Spinal cord (tissue), 10 donors: Measurements from ENCODE around the gene PCDH9. TPM values are rescaled to one million over a fixed set of nuclear protein-coding genes. Genes with fewer than 3 reads are reported as not detected.
A peak's percentile ranks its signal among the peaks of the same experiment; 100 is the strongest.

Source experiments
- DNase-seq, 6 donors: peaks; one replicate each; pipeline versions ENCODE4 v3.0.0 to v3.0.0-alpha.2; 2013 to 2015; ENCODE audit warnings: low spot score in 6 of 6, low read depth in 4 of 6
- H3K27ac ChIP-seq: one replicate; pipeline ENCODE4 v1.5.1; 2013; ENCODE audit warnings: low read depth, low read length, control low read depth
- H3K27me3 ChIP-seq: one replicate; pipeline ENCODE4 v1.6.1; 2013; ENCODE audit warnings: low read length; ENCODE audit not compliant: control insufficient read depth, insufficient read depth
- H3K36me3 ChIP-seq: one replicate; pipeline ENCODE4 v1.6.1; 2013; ENCODE audit warnings: low read length; ENCODE audit not compliant: control insufficient read depth, insufficient read depth
- H3K4me1 ChIP-seq: one replicate; pipeline ENCODE4 v1.6.1; 2013; ENCODE audit warnings: low read length; ENCODE audit not compliant: control insufficient read depth, insufficient read depth
- H3K4me3 ChIP-seq: one replicate; pipeline ENCODE4 v1.5.1; 2013; ENCODE audit warnings: low read depth, low read length, control low read depth
- H3K9me3 ChIP-seq: one replicate; pipeline ENCODE4 v1.6.1; 2013; ENCODE audit warnings: low read length; ENCODE audit not compliant: control insufficient read depth, insufficient read depth
- WGBS: methylation state at CpG from one replicate; pipeline ENCODE4 v1.1.5; 2013; ENCODE audit warnings: missing lambda C conversion rate; ENCODE audit not compliant: insufficient coverage; 5-methylcytosine and 5-hydroxymethylcytosine counted together
- polyA plus RNA-seq, 2 donors: library from polyadenylated mRNA; unstranded; fragments of 120-200 nt; gene quantifications; one replicate each; pipeline ENCODE4 v1.2.1, GENCODE V29; 2013; ENCODE audit not compliant: insufficient read length in 2 of 2
- total RNA-seq, 2 donors: library from RNA; depleted of rRNA in 1 of 2; stranded (reverse); fragments of 120-200 nt in 1 of 2; fragments of >200 nt in 1 of 2; gene quantifications; one replicate each; pipeline versions ENCODE4 v1.2.3 to v1.2.4, GENCODE V29; 2013 to 2014
- donor health status: healthy.

The PCDH9 gene
- total and polyA plus RNA-seq, 4 donors: 37.6 to 180 (median 60.7) TPM

DNA sequence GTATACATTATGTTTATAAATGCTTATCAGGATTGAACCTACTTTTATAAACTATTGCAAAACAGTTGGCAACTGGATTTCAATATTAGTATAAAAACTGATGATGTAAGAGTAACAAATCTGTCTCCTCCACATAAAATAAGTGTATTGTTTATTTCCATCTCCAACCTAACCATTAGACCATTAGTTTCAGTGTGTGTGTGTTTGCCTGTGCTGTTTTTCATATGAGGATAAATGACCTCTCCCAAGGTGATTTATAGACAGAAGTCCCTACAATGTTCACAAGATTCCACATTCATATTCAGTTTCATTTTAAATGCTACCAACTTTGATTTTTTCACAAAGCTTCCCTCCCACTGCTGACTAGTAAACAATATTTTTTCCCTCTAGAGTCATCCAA, 871.6 kb downstream of the PCDH9 start:
- no peaks in the 10 kb centered on the region for H3K27me3 ChIP-seq
- H3K4me3 ChIP-seq: no peak overlapping the region
- no peaks in the 10 kb centered on the region for H3K9me3 ChIP-seq
- H3K36me3 ChIP-seq: no peaks in the 10 kb centered on the region
- DNase-seq: no peak
- H3K27ac ChIP-seq: no peak overlapping the region
- no peaks in the 10 kb centered on the region for H3K4me1 ChIP-seq

DNA sequence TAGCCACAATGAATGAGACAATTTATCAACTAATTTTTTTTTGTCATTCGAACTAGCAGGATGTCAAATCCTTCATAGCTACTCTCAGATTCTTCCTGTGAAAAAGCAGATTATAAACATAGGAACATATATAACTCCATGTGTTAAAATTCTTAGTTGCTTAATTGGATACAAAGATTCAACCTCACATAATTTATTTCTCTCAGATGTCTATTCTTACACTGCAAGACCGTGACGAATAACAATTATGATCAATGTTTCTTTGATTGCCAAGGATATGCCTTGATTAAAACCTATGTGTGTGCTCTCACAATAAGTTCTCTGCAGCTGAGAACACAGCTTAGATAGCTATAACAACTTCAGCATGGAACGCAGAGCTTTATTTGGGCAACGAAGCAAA, 872.7 kb downstream of the PCDH9 start:
- Histone ChIP-seq H3K27me3 (no peaks in the 10 kb centered on the region), H3K36me3 (no peaks in the 10 kb centered on the region), H3K9me3 (no peaks in the 10 kb centered on the region), H3K4me3 (no peak overlapping the region), H3K27ac (no peak overlapping the region), H3K4me1 (no peaks in the 10 kb centered on the region)
- no peak for DNase-seq
- whole genome bisulfite sequencing: 82% methylated on average over 2 of the region's 5 CpGs

DNA sequence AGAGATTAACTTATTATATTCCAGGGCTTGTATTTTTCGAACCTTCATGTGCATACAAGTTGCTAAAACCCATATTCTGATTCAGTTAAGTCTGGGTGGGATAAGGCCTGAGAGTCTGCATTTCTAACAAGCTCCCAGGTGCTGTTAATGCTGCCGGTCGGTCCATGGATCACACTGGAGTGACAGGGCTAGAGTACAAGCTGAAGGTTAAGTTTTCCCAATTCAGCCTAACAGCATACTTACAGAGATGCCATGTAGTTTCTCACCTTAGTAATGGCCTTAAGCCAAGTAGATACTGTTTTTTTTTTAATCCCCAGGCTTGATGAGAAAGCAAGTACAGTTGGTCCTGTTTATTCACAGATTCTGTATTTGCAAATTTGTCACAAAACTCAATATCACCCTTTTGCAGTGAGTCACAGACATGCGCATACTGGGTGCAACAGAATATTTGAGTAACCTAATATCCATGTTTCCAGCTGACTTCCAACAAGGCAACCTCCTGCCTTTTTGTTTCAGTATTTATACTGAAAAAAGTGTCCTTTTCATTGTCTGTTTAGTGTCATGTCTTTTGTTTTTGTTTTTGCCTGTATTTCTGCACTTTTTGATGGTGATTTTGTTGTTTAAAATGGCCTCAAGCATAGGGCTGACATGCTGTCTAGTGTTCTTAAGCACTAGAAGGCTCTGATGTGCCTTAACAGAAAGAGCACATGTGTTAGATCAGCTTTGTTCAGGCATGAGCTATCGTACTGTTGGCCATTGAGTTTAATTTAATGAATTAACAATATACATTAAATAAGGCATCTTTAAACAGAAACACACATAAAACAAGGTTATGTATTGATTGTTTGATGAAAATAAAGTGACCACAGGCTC, 875.0 kb downstream of the PCDH9 start:
- DNase-seq: no peak
- H3K27ac ChIP-seq: no peak overlapping the region
- no peaks in the 10 kb centered on the region for H3K4me1 ChIP-seq
- H3K27me3 ChIP-seq: no peaks in the 10 kb centered on the region
- H3K9me3 ChIP-seq: no peaks in the 10 kb centered on the region
- WGBS: no CpG with 5 or more reads among the region's 5 CpGs
- no peaks in the 10 kb centered on the region for H3K36me3 ChIP-seq
- H3K4me3 ChIP-seq: no peak overlapping the region

DNA sequence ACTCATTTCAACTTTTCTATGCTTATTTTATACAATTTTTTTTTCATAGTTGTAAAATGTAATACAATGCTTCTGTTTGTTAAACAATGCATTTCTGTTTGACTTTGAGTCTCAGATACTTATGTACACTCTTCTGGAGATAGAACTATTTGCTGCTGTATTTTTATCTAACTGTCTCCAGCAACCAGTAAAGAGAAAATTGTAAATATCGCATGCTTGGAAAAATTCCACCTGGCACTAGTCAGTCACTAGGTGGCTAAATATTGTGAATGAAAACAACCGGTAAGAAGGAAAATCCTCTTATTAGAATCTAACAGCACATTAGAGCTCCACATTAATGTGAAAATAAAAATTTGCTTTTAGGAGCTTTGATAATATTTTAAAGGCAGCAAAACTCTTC, 876.5 kb downstream of the PCDH9 start:
- WGBS: no CpG with 5 or more reads among the region's 2 CpGs

DNA sequence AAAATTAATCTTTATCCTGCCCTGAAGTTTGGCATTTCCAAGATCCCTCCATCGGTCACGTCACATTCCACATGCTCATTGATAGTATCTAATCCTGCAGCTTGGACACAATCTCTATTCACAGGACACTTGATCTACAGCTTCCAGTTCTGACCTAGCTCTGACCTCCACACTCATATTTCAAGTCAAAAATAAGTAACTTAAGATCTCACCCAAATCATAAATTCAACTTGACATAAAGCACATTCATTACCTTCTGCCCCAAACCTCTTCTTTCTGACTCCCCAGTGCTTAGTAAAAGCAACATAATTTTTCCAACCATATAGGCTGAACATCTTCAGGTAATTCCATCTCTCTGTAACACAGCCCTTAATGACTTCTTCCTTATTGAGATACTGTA, 880.2 kb downstream of the PCDH9 start:
- no peaks in the 10 kb centered on the region for H3K27me3 ChIP-seq
- H3K36me3 ChIP-seq: no peaks in the 10 kb centered on the region
- no peak overlapping the region for H3K4me3 ChIP-seq
- DNase-seq: no peak
- peaks cover 9% of the 10 kb centered on the region for H3K4me1 ChIP-seq
- 92% methylated on average over 2 of the region's 2 CpGs for WGBS
- no peak overlapping the region for H3K27ac ChIP-seq
- no peaks in the 10 kb centered on the region for H3K9me3 ChIP-seq

More for the DNA sequence above, 876.5 kb downstream of the PCDH9 start:
- H3K4me3 ChIP-seq: no peak overlapping the region
- H3K4me1 ChIP-seq: peaks cover 4% of the 10 kb centered on the region
- no peak overlapping the region for H3K27ac ChIP-seq
- H3K27me3 ChIP-seq: no peaks in the 10 kb centered on the region
- no peaks in the 10 kb centered on the region for H3K9me3 ChIP-seq
- no peaks in the 10 kb centered on the region for H3K36me3 ChIP-seq
- peak in 3 of 6 donors; percentile 14 to 65 (median 58) for DNase-seq

DNA sequence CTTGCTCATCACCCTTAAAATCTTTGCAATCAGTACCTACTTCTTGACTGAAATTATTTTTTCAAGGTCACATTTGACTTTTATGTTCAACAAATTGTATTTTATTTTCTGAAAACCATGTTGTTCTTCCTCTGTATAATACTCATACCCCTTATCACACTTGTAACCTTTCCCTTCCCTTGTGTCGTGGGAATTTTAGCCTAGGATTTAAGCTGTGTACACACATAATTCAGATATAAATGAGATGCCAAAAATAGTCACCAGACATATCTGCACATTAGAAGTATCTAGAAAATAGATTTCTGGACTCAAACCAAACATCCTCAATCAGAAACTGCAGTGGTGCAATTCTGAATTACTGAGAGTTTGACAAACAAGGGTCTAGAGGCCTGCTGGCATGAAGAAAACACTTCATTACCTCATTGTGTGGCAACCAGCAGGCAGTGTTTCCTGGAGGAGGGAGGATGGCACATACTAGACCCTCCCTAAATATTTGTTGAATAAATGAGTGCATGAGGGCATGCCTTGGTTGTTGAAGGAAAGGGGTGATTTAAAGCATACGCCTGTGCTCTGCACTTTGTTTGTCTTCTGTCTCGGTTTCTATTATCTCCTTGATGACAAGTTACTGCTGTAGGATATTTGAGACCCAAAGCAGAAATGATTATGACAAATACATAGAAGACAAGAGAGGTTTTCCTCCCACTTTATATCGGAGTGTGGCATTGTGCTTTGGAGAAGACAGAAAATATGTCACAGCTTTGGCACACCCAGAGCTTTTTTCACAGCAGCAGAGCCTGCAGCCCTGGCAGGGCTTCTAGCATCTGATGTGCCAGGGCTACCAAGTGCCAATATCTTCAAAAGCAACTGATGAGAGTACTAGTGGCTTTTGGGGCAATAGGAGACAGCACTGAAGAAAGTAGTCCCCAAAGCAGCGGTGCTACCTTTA, 881.1 kb downstream of the PCDH9 start:
- H3K4me1 ChIP-seq: peaks cover 9% of the 10 kb centered on the region
- no peaks in the 10 kb centered on the region for H3K36me3 ChIP-seq
- H3K27ac ChIP-seq: no peak overlapping the region
- no peaks in the 10 kb centered on the region for H3K9me3 ChIP-seq
- peak in 3 of 6 donors; percentile 22 to 85 (median 48) for DNase-seq
- H3K4me3 ChIP-seq: no peak overlapping the region
- 100% methylated on average over 1 of the region's 5 CpGs for WGBS
- no peaks in the 10 kb centered on the region for H3K27me3 ChIP-seq

DNA sequence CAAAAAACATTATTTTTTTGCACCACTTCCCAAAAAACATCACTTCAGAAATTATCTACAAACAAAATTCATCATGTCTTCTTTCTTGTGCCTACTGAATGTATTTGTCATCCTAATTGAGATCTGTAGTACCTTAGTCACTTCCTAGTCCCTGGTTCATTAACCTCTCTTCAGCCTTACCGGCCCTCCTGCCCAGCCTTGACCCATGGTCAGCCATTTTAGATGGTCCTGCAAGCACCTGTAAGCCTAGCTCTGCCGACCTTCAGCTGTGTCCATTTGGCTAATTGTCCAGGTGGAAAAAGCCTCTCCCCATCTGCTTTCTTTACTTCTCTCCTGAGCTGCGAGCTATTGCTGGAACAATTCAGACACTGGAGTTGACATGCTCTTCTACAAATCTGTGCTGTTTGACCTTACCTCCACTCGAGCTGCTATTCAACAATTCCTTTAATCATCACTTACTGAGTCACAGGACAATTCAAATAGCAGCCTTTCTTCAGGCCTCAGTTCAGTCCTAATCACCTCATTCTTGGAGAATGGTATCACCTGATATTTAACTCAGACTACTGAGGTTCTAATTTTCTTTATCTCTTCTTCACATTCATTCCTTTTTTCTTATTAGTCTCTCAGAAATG, 882.5 kb downstream of the PCDH9 start:
- WGBS: 92% methylated on average over 4 of the region's 4 CpGs
- Histone ChIP-seq H3K4me1 (peaks cover 9% of the 10 kb centered on the region), H3K4me3 (no peak overlapping the region), H3K27me3 (no peaks in the 10 kb centered on the region), H3K9me3 (no peaks in the 10 kb centered on the region), H3K27ac (no peak overlapping the region), H3K36me3 (no peaks in the 10 kb centered on the region)
- no peak for DNase-seq

DNA sequence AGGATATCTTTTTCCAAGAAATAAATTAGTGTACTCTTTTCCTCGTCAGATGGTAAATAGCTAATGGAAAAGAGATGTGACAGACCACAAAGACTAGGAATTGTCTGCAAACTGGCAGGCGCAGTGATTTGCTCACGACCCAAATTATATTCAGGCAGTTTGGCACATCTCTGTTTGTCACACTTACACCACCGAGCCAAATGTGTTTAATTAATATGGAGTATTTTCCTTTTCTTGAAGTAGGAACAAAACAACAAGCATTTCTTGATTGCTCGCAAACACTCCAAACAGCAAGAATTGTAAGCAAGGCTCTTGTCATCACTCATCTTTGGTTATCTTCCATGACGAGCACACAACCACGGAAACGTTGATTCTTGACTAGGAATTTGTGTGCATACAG, 884.2 kb downstream of the PCDH9 start:
- no peaks in the 10 kb centered on the region for H3K9me3 ChIP-seq
- no peaks in the 10 kb centered on the region for H3K36me3 ChIP-seq
- WGBS: 7% methylated on average over 3 of the region's 8 CpGs
- H3K27ac ChIP-seq: peak overlapping the region; percentile 49
- H3K27me3 ChIP-seq: no peaks in the 10 kb centered on the region
- peaks cover 9% of the 10 kb centered on the region for H3K4me1 ChIP-seq
- DNase-seq: peak in 3 of 6 donors; percentile 14 to 85 (median 82)
- H3K4me3 ChIP-seq: no peak overlapping the region

DNA sequence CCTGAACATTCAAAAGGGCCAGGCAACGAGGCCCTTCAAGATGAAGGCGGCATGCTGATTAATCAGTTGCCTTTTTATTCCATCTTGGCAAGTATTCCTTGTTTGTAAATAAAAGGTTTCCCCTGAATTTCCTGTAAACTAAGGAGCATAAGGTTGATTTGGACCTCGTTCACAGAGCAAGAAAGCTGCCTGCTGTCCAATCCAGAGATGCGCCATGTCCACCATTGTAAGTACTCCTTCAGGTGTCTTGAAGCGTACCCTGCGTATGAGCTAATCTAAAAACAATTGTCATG, 884.7 kb downstream of the PCDH9 start:
- Histone ChIP-seq H3K9me3 (no peaks in the 10 kb centered on the region), H3K36me3 (no peaks in the 10 kb centered on the region), H3K27me3 (no peaks in the 10 kb centered on the region), H3K4me1 (peaks cover 9% of the 10 kb centered on the region), H3K27ac (peak overlapping the region; percentile 49), H3K4me3 (no peak overlapping the region)
- 42% methylated on average over 3 of the region's 6 CpGs for WGBS
- peak in 2 of 6 donors; percentile 46 to 65 for DNase-seq
